ENCODE results near the gene PPM1N. TPM values are rescaled to one million over a fixed set of nuclear protein-coding genes. Genes with fewer than 3 reads are reported as not detected.

The PPM1N gene
- total and polyA plus RNA-seq, 2 of the 4 experiments (the other 2 are of a cell fraction): 0.90 to 1.6 TPM

GRCh38 chr19:45495178-45495577, 3.1 kb upstream of the PPM1N start:
- H4K91ac ChIP-seq (ENCODE audit: insufficient read depth, low read depth, low read length): no peak overlapping the region
- TF ChIP-seq USF2 (IDR thresholded peaks at IDR 0.05; ENCODE audit: low read depth, low read length) (no peak), ELK1 (IDR thresholded peaks at IDR 0.05; ENCODE audit: borderline replicate concordance, low read depth, low read length) (no peak), RAD21 (IDR thresholded peaks at IDR 0.05; ENCODE audit: low read length) (no peak)
- peaks cover 9% of the 10 kb centered on the region for H3K9me1 ChIP-seq (ENCODE audit: insufficient read depth, low read length)
- no peak overlapping the region for H4K5ac ChIP-seq (ENCODE audit: low read depth, low read length)
- no peak overlapping the region for H3K27ac ChIP-seq (ENCODE audit: insufficient read depth, low read length)
- H2AK9ac ChIP-seq (replicated peaks; ENCODE audit: low read depth, low read length, poor library complexity): no peak overlapping the region
- H4K20me1 ChIP-seq (ENCODE audit: insufficient read depth, low read length): peaks cover 3% of the 10 kb centered on the region; the same call in 1 of the 2 replicates
- no peak overlapping the region for H2AK5ac ChIP-seq (ENCODE audit: low read depth, low read length)
- H3K23ac ChIP-seq (ENCODE audit: low read depth, low read length): no peak overlapping the region
- no peak overlapping the region for H2BK15ac ChIP-seq (ENCODE audit: low read depth, low read length)
- WGBS, 2 experiments (ENCODE audit: extremely low coverage in 2 of 2, insufficient read length in 1 of 2): no CpG with 5 or more reads among the region's 5 CpGs
- BruUV-seq (replicated peaks): no TSS peak
- H2BK5ac ChIP-seq (ENCODE audit: low read depth, low read length, poor library complexity, severe bottlenecking): no peak overlapping the region
- H2AFZ ChIP-seq (replicated peaks; ENCODE audit: low read length, poor library complexity): no peak overlapping the region
- H3K36me3 ChIP-seq (ENCODE audit: control insufficient read depth, insufficient read depth, low read length): no peaks in the 10 kb centered on the region
- H3K4me1 ChIP-seq (ENCODE audit: control insufficient read depth, insufficient read depth, low read length): no peaks in the 10 kb centered on the region
- no peak overlapping the region for H3K9ac ChIP-seq (ENCODE audit: low read depth, low read length)
- H3K4ac ChIP-seq (ENCODE audit: low read depth, low read length): no peak overlapping the region
- intact Hi-C loops (cut with micrococcal nuclease) (no loop called here), dilution Hi-C loops (cut with HindIII; ENCODE audit: low sequenced_read_pairs, unreplicated experiment) (no loop called here), in situ Hi-C loops (cut with MboI; ENCODE audit: low sequenced_read_pairs) (no loop called here)
- H2BK120ac ChIP-seq (ENCODE audit: low read depth, low read length): no peak overlapping the region
- ChIA-PET POLR2A (ENCODE audit: unreplicated experiment) (no interaction called here), CTCF (interaction anchor here (2.7 kb wide), 1 partner anchor 10 kb away, joined by 8 read pairs; no protein-coding TSS in a partner anchor)
- H3K27me3 ChIP-seq (ENCODE audit: control insufficient read depth, insufficient read depth, low read length): peaks cover 6% of the 10 kb centered on the region; the same call in 1 of the 2 replicates
- H3K14ac ChIP-seq (replicated peaks; ENCODE audit: low read depth, low read length): no peak overlapping the region
- peaks cover 0 to 10% of the 10 kb centered on the region in 2 experiments; a peak in 1 of 4 replicates for H3K79me1 ChIP-seq (ENCODE audit: low read depth in 1 of 2, low read length in 2 of 2)
- no peak overlapping the region for H4K8ac ChIP-seq (ENCODE audit: low read depth in 2 of 2, low read length in 2 of 2)
- no peak for DNase-seq
- no peak for ATAC-seq (ENCODE audit: low read depth)
- H2BK20ac ChIP-seq (ENCODE audit: low read depth, low read length): no peak overlapping the region
- no peak overlapping the region for H3K56ac ChIP-seq (ENCODE audit: extremely low read depth, insufficient read depth, low read length)
- H3K18ac ChIP-seq (ENCODE audit: low read depth, low read length): no peak overlapping the region
- H3K4me3 ChIP-seq (ENCODE audit: insufficient read depth, low read depth, low read length): no peak overlapping the region
- H3K9me3 ChIP-seq (ENCODE audit: control insufficient read depth, insufficient read depth, low read length): no peaks in the 10 kb centered on the region
- no peak overlapping the region for H3K4me2 ChIP-seq (ENCODE audit: low read depth, low read length)
